GM21576 (cell line): ENCODE data around the gene CHTF8.
A peak's percentile ranks its signal among the peaks of the same experiment; 100 is the strongest.
"Not testable (repeated sequence)": the region's sequence is repeated elsewhere in the genome, so short reads cannot be mapped to it uniquely, and the experiment has no call there.

ENCODE experiments used
- ATAC-seq: cut with Tn5 transposase; IDR thresholded peaks from one replicate; pipeline ENCODE4 v1.9.1; 2021; ENCODE audit warnings: mild to moderate bottlenecking, moderate library complexity; ENCODE audit not compliant: unreplicated experiment

The CHTF8 gene

GRCh38 chr16:69139464-69139863 is 7.1 kb upstream of the CHTF8 start:
- not testable (repeated sequence) for ATAC-seq

GRCh38 chr16:69138608-69139007 is 6.2 kb upstream of the CHTF8 start:
- ATAC-seq, result no peak

DNA sequence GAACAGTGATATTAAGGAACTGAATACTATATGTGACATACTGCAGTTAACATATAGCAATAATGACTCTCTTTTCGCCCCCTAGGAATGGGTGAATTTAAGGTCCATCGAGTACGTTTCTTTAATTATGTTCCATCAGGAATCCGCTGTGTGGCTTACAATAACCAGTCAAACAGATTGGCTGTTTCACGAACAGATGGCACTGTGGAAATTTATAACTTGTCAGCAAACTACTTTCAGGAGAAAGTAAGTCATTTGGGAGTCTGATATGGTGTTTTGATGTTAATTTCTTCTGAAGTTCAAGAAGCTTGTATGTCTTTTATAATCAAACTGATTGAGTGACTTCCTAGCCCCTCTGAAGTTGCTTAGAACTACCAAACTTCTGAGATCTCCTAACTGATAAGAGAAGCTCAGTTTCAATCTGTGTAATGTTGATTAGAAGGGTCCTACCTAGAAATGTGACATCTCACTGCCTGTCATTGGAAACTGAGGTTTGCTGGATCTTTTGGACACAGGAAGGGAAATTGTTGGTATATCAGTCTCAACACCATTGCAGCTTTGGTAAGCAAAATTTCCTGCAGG is 1.1 kb upstream of the CHTF8 start:
- no peak for ATAC-seq

DNA sequence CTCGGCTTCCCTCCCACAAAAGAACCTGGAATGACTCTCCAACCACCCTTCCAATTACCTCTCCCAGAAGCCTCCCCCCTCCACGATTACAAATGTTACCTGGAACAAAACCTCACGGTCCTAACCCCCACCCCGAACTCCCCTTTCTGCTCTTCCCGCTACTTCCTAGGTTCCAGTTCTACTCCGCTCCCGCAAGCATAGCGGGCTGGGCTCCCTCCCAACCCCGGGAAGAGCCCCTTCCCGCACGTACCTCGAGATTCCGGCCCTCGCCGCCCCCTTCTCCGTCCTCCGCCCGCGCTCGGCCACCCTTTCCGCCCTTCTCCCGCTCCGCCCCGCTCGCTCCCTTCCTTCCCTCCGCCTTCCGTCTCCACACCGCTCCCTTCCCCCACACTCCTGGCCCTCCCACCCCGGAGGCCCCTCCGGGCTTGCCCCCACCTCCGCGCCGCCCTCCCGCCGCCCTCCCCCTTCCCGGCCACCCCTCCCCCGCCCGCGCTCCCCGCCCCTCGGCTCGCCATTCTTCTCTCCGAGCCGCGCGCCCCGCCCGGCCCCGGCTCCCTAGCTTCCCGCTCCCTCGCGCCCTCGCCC is 457 bp downstream of the CHTF8 start:
- peak; percentile 31 for ATAC-seq

GRCh38 chr16:69131167-69131838 is 1.1 kb downstream of the CHTF8 start:
- no peak for ATAC-seq

GRCh38 chr16:69130461-69130860 is 1.9 kb downstream of the CHTF8 start:
- no peak for ATAC-seq

- no peak for ATAC-seq
Observed at GRCh38 chr16:69127966-69128510, 4.3 kb downstream of the CHTF8 start.

GRCh38 chr16:69126801-69127200 is 5.6 kb downstream of the CHTF8 start:
- ATAC-seq, result not testable (repeated sequence)

- no peak for ATAC-seq
Observed at GRCh38 chr16:69126221-69126620, 6.2 kb downstream of the CHTF8 start.

GRCh38 chr16:69124961-69125360 is 7.4 kb downstream of the CHTF8 start:
- not testable (repeated sequence) for ATAC-seq

- not testable (repeated sequence) for ATAC-seq
Observed at GRCh38 chr16:69124406-69124805, 8.0 kb downstream of the CHTF8 start.

- no peak for ATAC-seq
Observed at GRCh38 chr16:69123910-69124309, 8.5 kb downstream of the CHTF8 start.

- ATAC-seq, result no peak
Observed at GRCh38 chr16:69120096-69120664, 12.2 kb downstream of the CHTF8 start.

- no peak for ATAC-seq
Observed at GRCh38 chr16:69119536-69119935, 12.9 kb downstream of the CHTF8 start.

DNA sequence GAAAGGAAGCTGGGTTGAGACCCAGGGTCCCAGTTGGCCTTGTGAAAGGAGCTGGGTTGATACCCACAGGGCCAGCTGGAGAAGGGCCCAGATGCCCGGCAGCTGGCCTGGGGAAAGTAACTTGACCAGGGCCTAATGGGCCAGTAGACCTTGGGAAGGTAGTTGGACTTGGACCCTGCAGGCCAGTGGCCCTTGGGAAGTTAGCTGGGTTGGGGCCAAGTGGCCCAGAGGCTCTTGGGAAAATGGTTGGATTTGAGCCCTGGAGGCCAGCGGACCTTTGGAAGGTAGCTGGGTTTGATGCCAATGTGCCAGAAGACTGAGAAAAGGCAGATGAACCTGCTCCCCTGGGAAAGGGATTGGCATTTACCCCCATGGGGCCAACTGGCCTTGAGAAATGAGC is 13.4 kb downstream of the CHTF8 start:
- ATAC-seq, result no peak

GRCh38 chr16:69118468-69118867 is 13.9 kb downstream of the CHTF8 start:
- no peak for ATAC-seq

DNA sequence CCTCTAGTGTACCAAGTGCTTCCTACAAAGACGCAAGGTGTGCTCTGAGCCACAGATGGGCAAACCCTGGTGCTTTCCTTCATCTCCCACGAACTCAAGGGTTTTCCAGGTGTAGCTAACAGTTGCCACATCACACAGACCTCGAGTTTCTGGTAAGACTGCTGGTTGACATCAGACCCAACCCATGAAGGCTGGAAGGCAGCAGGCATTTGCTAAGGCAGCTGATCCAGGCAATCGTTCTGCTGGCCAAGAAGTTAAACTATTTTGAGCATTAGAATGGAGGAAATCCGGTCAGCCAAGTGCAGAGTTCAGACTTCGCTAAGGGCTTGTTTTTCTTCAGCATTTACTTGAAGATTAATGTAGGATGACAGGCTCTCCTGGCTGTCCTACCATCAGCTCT is 15.5 kb downstream of the CHTF8 start:
- ATAC-seq, result no peak

GRCh38 chr16:69116256-69116875 is 16.0 kb downstream of the CHTF8 start:
- no peak for ATAC-seq

DNA sequence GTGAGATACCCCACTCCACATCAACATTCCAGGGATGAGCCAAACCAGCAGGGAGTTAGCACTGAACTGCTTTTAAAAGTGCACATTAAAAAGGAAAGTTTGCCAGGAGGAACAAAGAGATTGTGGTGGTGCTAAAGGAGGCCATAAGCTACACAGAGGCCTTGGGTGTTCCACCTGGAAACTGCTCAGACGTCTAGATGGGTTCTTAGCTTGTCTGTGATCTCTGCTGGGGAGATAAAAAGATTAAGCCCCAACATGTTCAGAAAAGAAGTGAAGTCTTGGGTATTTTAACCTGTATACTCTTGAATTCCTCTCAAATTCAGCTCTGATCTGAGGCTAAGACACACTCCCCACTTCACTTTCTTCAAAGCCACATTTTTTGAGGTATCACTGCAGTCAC is 16.6 kb downstream of the CHTF8 start:
- no peak for ATAC-seq

GRCh38 chr16:69115361-69115760 is 17.0 kb downstream of the CHTF8 start:
- no peak for ATAC-seq

- no peak for ATAC-seq
Observed at GRCh38 chr16:69114976-69115355, 17.4 kb downstream of the CHTF8 start.
